Mesenteric fat pad (tissue), 1 donor: ENCODE results near the gene RBM47. TPM values are rescaled to one million over a fixed set of nuclear protein-coding genes. Genes with fewer than 3 reads are reported as not detected.
"Not testable (repeated sequence)": the region's sequence is repeated elsewhere in the genome, so short reads cannot be mapped to it uniquely, and the experiment has no call there.

Experiments used
- DNase-seq: peaks from one replicate; pipeline ENCODE4 v3.0.0-alpha.2; 2020; ENCODE audit warnings: low spot score
- total RNA-seq: library from RNA; stranded (reverse); fragmentation: NEBNext Ultra II Directional; extraction: Animal tissue kit (Norgen Biotek cat#: 25700); gene quantifications from one replicate; pipeline ENCODE4 v1.2.1, GENCODE V29; 2021
- donor health status: DM: yes; HTN: yes; CAD: no.

Gene RBM47
- total RNA-seq, 1 donor from 2014 or later = 53.3 TPM

DNA sequence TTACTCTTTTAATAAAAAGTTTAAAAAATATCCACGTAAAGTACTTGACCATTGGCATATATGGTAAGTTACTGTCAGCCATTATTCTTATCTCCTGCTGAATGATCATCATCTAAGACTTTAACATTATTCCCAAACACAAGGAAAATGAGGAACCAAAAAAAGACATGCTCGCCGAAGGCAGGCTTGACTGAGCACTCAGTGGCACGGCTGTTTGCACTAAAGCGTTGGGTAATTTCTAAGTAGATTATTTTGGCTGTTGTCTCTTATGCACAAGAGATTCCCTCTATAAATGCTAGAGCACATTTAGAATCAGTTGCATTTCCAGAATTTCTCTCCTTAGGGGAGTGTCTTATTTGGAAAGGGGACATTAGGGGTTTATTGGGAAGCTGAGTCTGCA lies 211.7 kb downstream of the RBM47 start:
- DNase-seq = no peak

DNA sequence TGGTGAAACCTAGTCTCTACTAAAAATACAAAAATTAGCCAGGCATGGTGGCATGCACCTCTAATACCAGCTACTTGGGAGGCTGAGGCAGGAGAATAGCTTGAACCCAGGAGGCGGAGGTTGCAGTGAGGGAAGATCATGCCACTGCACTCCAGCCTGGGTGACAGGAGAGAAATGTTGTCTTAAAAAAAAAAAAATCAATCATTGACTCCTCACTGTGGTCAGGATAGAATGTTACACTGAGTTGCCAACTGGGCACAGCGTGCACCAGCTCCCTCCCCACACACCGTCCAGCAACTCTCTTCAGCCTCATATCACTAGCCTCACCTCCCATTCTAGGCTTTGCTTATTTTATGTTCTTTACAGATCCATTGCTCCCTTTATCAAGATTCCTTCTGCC lies 215.0 kb downstream of the RBM47 start:
- no peak for DNase-seq

DNA sequence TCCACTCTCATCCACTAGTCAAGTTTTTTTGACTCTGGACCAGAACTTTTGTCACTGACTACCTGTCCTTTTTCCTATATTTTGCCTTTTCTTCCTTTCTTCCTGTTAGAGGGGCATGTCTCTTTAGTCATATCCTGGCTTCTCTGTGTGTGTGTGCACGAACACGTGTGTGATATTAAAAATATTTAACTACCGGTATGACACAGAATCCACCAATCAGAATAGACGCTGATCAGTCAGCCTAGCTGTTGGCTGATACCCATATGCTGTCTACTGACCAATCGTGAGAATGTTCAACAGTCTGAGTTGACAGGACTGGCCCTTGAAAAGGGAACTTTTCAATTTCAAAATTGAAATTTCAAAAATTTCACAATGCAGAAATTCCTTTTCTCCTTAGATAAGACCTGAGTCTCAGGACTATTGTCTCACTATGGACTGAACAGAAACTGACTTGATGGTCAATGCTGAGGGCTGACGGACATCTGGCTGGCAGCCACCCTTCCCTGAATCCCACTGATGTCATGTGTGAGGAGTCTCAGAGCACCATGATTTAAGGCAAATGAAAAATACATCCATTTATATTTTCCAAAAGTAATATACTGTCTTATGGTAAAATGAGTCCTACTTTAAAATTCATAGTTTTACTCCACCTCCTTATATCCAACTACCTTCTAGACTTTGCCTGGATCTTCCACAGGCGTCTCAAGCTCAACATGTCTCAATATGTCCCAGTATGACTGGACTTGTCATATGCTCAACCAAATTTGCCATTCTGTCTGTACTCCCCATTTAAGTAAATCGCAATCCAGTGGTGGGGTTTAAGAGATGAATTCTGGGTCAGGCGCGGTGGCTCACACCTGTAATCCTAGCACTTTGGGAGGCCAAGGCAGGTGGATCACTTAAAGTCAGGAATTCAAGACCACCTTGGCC lies 216.5 kb downstream of the RBM47 start:
- no peak for DNase-seq

DNA sequence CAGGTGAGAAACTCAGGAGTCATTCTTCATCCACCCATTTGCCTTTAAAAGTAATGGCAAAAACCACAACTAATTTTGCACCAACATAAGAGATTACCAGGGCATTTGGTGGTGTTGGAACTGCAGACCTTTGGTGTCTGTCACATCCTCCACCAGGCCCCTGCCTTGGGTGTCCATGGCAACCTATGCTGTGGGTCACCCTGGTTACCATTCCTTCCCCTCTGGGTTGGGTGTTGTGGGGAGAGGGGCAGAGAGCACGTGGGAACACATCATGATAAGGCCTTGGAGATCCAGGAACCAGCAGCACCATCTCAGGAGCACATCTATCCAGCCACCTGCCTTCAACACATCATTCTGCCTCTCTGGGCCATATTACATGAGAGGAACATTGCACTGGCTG lies 217.3 kb downstream of the RBM47 start:
- DNase-seq = no peak

DNA sequence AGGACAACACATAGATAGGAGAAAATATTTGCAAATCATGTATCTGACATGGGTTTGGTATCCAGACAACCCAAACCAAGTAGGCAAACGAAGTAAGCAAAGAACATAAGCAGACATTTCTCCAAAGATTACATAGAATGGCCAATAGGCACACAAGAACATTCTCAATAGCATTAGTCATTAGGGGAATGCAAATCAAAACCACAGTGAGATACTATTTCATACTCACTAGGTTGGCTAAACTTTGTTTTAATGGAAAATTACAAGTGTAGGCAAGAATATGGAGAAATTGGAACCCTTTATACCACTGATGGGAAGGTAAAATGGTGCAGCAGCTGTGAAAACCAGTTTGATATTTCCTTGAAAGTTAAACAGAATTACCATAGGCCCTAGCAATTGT lies 219.8 kb downstream of the RBM47 start:
- no peak for DNase-seq

DNA sequence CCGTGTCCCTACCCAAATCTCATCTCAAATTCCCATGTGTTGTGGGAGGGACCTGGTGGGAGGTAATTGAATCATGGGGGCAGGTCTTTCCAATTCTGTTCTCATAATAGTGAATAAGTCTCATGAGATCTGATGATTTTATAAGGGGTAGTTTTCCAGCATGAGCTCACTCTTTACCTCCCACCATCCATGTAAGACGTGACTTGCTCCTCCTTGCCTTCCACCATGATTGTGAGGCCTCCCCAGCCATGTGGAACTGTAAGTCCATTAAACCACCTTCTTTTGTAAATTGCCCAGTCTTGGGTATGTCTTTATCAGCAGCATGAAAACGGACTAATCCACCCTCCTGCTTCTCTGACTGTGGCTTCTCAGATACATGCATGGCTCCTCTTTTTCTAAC lies 222.2 kb downstream of the RBM47 start:
- not testable (repeated sequence) for DNase-seq

DNA sequence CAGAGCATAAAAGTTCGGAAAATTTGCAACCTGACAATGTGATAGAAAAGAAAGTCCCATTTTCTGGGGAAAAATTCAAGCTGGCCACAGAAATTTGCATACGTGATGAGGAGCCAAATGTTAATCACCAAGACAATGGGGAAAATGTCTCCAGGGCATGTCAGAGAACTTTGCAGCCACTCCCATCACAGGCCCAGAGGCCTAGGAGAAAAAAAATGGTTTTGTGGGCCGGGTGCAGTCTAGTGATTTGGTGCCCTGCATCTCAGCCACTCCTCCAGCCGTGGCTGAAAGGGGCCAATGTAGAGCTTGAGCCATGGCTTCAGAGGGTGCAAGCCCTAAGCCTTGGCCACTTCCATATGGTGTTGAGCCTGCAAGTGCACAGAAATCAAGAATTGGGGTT lies 223.3 kb downstream of the RBM47 start:
- no peak for DNase-seq

DNA sequence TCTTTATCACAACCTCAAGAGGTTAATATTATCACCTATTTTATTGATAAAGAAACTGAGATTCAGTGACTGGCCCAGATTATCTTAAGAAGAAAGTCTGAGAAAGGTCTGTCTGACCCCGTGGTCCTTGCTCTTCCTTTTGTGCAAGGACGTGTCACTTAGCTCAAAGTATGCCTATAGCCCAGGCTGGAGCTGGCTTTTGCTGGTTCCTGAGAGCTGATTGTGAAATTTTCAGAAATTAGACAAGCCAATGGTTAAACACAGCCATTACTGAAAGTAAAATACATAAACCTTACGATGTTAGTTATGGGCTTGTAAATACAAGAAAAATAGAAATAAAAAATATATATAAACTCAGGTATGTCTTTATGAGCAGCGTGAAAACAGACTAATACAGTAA lies 224.5 kb downstream of the RBM47 start:
- DNase-seq = no peak

DNA sequence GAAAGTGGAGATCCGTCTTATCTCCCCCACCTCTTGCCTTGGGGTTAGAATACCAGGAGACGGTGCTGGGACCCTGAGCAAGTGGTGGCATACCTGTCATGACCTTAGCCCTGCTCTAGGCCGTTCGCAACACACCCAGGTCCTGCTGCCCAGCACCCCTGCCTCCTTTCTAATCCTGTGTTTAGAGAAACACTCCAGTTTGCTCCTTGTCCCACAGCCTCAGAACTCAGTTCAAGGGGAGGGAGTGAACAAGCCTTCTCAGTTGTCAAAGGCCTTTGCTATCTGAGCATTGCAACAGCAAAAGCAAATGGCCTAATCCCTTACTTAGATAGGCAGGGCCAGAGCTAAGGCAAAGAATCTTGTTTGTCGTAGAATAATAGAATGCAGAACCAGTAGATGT lies 226.6 kb downstream of the RBM47 start:
- no peak for DNase-seq

DNA sequence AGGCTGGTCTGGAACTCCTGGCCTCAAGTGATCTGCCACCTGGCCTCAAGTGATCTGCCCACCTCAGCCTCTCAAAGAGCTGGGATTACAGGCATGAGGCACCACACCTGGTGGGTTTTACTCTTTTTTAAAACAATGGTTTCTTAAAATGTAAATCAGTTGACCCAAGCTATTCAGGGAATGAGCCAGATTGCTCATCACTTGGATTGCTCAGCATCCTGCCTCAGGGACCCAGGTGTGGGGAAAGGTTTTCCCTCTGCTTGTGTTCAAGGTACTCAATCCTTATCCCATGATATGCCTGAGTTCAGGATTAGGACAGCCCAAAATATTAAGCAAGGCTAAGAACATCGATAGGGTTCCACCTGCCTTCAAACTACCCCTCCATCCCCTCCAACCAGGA lies 227.1 kb downstream of the RBM47 start:
- DNase-seq = no peak

DNA sequence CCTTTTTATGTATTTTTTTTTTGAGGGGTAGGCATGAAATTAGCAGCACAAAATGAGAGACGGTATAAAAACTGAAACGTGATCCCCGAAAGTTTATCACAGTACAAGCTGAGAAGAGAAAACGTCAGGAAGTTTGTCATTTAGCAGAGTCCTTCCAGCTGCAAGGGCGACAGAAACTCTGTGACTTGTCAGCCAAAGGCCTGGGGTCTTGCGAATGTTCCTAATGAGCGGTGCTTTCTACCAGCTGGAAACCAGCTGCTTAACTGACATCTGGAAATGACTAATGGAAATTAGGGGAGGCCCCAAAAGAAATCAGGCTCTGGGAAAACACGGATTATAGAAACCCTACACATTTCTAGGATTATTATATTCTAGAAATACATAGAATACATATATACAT lies 228.0 kb downstream of the RBM47 start:
- no peak for DNase-seq

DNA sequence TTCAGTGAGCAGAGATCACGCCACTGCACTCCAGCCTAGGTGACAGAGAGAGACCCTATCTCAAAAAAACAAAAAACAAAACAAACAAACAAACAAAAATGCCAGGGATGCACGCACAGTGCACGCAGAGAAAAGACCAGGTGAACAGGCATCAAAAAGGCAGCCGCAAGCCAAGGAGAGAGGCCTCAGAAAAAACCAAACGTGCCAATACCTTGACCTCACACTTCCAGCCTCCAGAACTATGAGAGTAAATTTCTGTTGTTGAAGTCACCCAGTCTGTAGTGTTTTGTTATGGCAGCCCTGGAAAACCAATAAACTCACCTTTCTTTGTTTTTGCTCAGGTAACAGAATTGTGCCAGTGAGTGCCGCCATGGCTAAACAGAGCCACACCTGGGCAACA lies 228.6 kb downstream of the RBM47 start:
- no peak for DNase-seq

DNA sequence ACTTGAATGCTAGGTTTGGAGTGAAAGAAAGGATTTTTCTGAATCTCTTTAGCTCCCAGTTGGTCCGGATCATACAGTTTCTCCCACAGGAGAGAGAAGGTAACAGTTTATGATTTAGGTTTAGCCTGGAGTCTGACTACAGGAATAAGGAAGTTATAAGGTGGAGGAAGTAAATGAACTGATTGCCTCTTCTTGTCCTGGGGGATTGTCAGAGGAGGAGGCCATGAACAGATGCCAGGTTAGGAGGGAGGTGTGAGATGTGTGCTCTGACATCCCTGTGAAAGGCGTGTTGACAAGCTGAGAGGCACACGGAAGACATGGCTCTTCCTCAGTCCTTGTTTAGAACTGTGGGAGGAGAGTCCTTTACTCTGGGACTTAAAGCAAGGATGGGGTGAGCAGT lies 230.1 kb downstream of the RBM47 start:
- DNase-seq = no peak

DNA sequence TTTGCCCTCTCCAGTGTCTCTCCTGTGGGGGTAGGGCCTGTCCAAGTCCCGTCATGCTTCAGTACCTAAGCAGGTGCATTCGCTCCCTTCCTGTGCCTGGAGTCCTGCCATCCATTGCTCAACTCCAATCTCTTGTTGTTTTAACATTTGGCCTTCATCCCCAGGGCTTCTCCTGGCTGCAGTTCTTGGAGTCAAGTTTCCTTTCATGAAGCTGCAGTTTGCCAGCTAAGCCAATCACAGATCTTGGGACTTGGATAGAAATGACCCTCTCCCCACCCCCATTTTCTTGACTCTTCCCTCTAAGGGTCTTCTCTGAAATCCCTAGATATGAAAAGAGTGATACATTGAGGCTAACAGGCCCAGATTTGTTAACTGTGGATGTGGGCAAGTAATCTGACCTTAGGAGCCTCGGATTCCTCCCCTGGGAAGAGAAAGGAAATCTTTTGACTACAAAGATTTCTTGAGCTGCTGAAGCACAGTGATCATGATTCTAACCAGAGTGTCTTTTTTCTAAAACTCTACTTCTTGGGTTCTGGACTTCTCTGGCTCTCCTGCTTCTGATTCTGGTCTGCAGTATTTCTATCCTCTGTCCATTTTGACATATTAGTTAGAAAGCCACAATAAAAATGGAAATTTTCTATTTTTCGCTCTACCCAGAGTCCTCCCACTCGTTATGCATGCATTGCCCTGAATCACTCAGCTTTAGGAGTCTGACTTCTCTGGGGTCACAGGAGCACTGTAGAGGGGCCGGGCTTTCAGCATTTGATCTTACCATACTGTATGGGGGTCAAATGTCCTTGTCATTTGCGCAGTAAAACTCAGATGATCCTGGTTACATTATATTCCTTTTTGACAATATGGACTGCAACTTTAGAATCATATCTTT lies 233.5 kb downstream of the RBM47 start:
- no peak for DNase-seq

DNA sequence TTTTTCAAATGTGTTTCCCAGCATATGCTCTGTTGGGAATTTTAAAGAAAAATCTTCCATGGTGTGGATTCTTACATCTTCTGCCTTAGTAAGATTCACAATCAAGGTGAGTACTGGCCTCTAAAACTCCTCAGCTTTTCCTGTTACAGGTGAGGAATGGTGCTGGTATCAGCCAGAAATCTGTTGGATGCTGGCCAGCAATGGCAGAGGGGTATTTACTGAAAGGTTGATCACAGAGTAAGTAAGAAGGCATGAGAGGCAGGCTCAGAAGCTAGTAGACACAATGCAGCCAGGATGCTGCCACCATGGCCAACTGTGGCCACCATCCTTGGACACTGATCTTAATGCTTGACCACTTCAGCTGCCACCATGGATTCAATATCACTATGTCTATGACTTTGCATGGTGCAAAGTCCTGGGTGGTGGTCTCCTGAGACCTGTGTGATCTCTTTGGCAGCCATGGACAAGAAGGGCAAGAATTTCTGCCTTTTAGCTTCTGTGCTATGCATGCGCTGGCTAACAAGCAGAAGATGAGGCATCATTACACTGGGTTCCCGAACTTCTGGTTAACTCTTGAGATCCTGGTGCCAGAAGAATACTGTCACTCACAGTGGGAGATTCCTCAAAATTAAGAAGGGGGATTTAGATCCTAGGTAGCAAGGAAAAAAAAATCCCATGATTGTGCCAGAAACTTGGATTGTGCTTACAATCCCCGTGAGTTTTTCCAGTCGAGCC lies 234.3 kb downstream of the RBM47 start:
- no peak for DNase-seq

DNA sequence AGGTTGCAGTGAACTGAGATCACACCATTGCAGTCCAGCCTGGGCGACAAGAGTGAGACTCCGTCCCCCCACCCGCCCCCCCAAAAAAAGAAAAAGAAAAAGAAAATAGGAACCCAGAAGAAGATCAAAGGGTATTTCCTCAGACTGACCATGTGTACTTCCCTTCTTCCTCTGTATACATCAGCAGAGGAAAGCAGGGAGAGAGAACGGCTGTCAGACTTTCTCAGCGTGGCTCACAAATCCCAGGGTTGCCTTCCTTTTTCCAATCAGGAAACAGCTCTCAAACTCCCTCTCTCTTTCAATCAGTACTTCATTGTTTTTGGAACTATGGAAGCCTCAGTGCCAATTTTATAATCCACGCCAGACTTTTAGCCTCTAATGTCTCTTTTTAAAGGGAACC lies 235.4 kb downstream of the RBM47 start:
- DNase-seq = no peak

DNA sequence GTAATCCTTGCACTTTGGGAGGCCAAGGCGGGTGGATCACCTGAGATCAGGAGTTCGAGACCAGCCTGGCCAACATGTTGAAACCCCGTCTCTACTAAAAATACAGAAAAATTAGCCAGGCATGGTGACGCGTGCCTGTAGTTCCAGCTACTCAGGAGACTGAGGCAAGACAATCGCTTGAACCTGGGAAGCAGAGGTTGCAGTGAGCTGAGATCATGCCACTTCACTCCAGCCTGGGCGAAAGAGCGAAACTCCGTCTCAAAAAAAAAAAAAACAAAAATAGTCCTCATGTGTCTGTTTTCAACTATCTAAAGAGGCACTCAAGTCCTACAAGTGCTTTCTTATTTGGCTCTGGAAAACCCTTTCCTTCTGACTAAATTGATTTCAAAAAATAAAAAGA lies 237.4 kb downstream of the RBM47 start:
- not testable (repeated sequence) for DNase-seq

DNA sequence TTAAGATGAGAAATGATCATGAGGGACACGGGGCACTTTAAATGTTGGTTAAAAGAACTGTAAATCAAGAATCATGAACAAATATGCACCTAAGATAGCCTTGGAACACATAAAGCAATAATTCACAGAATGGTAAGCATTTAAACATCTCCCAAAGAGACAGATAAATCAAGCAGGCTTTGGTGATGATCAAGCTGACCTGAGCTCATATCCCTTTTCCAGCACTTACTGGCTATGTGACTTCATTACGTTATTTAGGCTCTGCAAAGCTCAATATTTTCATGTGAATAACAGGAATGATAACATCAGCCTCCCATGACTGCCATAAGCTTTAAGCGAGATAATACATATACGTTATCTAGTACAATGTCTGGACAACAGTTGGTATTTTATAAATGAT lies 239.7 kb downstream of the RBM47 start:
- DNase-seq = no peak

DNA sequence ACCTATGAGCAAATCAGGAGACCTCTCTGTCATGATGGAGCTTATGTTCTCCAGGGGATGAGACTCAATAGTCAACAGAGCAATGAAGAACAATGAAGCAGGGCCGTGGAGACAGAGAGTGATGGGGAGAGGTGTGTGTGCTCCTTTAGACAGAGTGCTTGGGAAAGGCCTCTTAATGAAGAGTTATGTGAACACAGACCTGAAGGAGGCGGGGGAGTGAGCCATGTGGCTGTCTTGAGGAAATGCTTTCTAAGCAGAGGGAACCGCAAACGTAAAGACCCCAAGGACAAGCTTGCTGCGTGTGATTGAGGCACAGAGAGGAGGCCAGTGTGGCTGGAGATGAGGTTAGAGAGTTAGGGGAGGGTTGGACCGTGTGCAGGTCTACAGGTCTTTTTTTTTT lies 241.4 kb downstream of the RBM47 start:
- DNase-seq = no peak

DNA sequence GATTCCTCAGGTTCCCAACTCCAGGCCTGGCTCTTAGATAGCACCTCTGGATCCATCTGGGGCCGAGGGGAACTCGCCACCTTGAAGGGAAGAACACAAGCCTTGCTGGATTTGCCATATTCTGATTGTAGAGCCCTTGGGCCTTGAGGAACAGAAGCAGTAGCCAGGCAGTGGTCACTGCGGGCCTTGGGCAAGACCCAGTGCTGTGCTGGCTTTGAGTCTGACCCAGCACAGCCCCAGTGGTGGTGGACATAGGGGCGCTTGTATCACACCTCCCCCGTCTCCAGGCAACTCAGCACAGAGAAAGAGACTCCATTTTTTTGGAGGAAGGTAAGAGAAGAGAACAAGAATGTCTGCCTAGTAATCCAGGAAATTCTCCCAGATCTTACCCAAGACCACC lies 249.0 kb downstream of the RBM47 start:
- DNase-seq = no peak

DNA sequence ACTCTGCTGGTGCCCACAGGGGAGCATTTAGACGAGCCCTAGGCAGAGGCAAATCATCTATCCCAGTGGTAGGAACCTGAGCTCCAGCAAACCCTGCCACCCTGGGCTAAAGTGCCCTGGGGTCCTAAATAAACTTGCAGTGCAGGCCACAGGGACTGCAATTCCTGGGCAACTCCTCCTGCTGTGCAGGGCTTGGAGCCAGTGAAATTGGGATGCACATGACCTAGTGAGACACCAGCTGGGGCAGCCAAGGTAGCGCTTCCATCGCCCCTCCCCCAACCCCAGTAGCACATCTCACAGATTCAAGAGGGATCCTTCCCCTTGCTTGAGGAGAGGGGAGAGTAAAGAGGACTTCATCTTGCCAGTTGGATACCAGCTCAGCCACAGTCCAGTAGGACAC lies 250.4 kb downstream of the RBM47 start:
- DNase-seq = no peak

DNA sequence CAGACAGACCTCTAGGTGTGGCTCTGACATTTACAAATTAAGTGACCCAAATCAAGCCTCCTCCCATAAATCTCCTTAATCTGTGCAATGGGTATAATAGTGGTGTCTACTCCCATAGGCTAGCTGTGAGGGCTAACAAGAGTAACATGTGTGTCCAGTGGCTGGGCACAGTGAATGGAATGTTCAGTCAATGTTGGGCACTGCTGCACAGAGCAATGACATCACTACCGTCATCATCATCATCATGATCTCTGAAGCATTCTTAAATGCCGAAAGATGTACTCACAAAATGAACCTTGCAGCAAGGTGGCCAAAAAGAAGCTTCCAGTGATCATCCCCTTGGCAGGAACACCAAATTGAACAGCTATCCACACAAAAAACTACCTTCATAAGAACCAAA lies 251.0 kb downstream of the RBM47 start:
- DNase-seq = no peak
